ENCODE results near the gene ALDH18A1. TPM values are rescaled to one million over a fixed set of nuclear protein-coding genes. Genes with fewer than 3 reads are reported as not detected.

The ALDH18A1 gene
- total RNA-seq, 1 donor from 2014 or later: 110 TPM

DNA sequence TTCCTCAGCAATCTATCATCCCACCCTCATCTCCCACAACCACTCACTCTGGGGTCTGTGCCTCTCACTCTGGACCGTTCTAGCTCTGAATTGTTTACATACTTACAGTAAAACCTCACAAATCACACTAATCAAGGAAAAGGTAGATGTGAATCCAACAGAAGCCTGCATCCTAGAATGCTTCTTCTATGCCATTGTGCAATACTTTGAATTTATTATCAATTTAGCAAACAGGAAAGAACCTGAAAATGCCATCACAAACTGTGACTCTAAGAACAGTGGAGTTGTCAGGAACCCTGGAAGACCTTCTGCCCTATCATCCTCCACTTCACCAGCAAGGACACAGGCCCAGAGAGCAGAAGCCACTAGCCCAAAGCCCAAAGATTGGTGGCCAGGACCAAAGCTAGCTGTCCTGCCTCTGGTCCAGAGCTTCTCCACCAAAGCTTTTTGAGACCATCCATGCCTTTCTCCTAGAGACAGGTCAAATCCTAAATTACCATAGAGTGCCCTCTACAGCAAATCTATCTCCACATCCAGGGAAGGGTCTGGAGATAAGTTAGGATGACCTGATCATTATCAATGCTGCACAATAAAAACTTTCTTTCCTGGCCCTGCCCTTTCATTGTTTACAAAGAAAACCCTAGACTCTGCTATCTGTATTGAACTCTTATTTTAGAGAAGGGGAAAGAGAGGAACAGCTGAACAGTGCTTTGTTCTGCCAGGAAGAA, 97.8 kb downstream of the ALDH18A1 start:
- DNase-seq (ENCODE audit: low read depth, low spot score): no peak

GRCh38 chr10:95556994-95557767, 99.3 kb downstream of the ALDH18A1 start:
- DNase-seq (ENCODE audit: low read depth, low spot score): no peak

Other genes starting within 250 kb of the ALDH18A1 start
- 0.26 and 3.9 TPM in 2 replicates for gene SORBS1, start 95.3 kb downstream of the ALDH18A1 start, total RNA-seq
- gene TCTN3, start 37.2 kb upstream of the ALDH18A1 start, total RNA-seq: 28.6 and 35.8 TPM in 2 replicates
- gene ENTPD1, start 99.5 kb upstream of the ALDH18A1 start, total RNA-seq: 5.7 and 6.4 TPM in 2 replicates

All from pulmonary artery endothelial cell (primary cell).